PFSK-1 (cell line): ENCODE data around the gene TPRG1.

Experiments used
- FOXP2 ChIP-seq: optimal IDR thresholded peaks from 2 replicates; pipeline ENCODE3; 2011; ENCODE audit warnings: borderline replicate concordance, control low read depth, inconsistent platforms; ENCODE audit not compliant: insufficient read depth; ENCODE audit errors: extremely low read length, extremely low read depth
- POLR2AphosphoS5 ChIP-seq: IDR thresholded peaks from 2 replicates; pipeline ENCODE4 v1.6.1; 2012; ENCODE audit warnings: low read depth, mild to moderate bottlenecking, control low read depth, low read length, moderate library complexity
- REST ChIP-seq, 2 experiments: IDR thresholded peaks; 2 replicates each; pipeline versions ENCODE4 v1.6.1 to v1.8.0; 2011 to 2012; ENCODE audit warnings: low read depth in 2 of 2, low read length in 2 of 2, control low read depth in 1 of 2, inconsistent platforms in 1 of 2, mild to moderate bottlenecking in 1 of 2, moderate library complexity in 1 of 2; ENCODE audit not compliant: insufficient read depth in 1 of 2
- SIN3A ChIP-seq: IDR thresholded peaks from 2 replicates; pipeline ENCODE4 v1.6.1; 2012; ENCODE audit warnings: mild to moderate bottlenecking, low read length, moderate library complexity, borderline replicate concordance; ENCODE audit not compliant: insufficient read depth
- TAF1 ChIP-seq: IDR thresholded peaks from 2 replicates; pipeline ENCODE4 v1.6.1; 2012; ENCODE audit warnings: low read length, control low read depth, borderline replicate concordance; ENCODE audit not compliant: insufficient read depth

Gene TPRG1

GRCh38 chr3:189288348-189289235, 116.8 kb downstream of the TPRG1 start:
- TF ChIP-seq FOXP2 (no peak), TAF1 (no peak), POLR2AphosphoS5 (no peak), REST (IDR thresholded peaks at IDR 0.05; ENCODE audit: insufficient read depth in 1 of 2, low read depth in 2 of 2, low read length in 2 of 2) (no peak), SIN3A (no peak)

- no peak for TF ChIP-seq FOXP2
- no peak for TF ChIP-seq TAF1
- TF ChIP-seq POLR2AphosphoS5: no peak
- no peak for TF ChIP-seq REST (IDR thresholded peaks at IDR 0.05; ENCODE audit: insufficient read depth in 1 of 2, low read depth in 2 of 2, low read length in 2 of 2)
- TF ChIP-seq SIN3A: no peak
Observed at GRCh38 chr3:189289251-189289650, 117.5 kb downstream of the TPRG1 start.

GRCh38 chr3:189292667-189293484, 121.1 kb downstream of the TPRG1 start:
- TF ChIP-seq POLR2AphosphoS5: no peak
- no peak for TF ChIP-seq REST (IDR thresholded peaks at IDR 0.05; ENCODE audit: insufficient read depth in 1 of 2, low read depth in 2 of 2, low read length in 2 of 2)
- no peak for TF ChIP-seq TAF1
- no peak for TF ChIP-seq FOXP2
- no peak for TF ChIP-seq SIN3A

- TF ChIP-seq SIN3A: no peak
- no peak for TF ChIP-seq TAF1
- no peak for TF ChIP-seq REST (IDR thresholded peaks at IDR 0.05; ENCODE audit: insufficient read depth in 1 of 2, low read depth in 2 of 2, low read length in 2 of 2)
- no peak for TF ChIP-seq FOXP2
- no peak for TF ChIP-seq POLR2AphosphoS5
Observed at GRCh38 chr3:189294649-189295048, 122.9 kb downstream of the TPRG1 start.
